Stimulated activated CD8-positive, alpha-beta memory T cell treated with anti-CD3 and anti-CD28 coated beads, Interleukin-7, amount 100 ng/mL, for 4 hours (primary cell): Measurements from ENCODE around the gene BCAR1.

Experiments used
- DNase-seq, 2 donors: peaks; one replicate each; pipeline ENCODE4 v3.0.0-alpha.2; 2020; ENCODE audit warnings: low read depth in 2 of 2

BCAR1 gene

GRCh38 chr16:75239542-75240122 is 11.8 kb downstream of the BCAR1 start:
- DNase-seq = no peak

GRCh38 chr16:75238853-75239541 is 12.4 kb downstream of the BCAR1 start:
- DNase-seq = no peak

GRCh38 chr16:75238132-75238852 is 13.1 kb downstream of the BCAR1 start:
- no peak for DNase-seq

GRCh38 chr16:75237398-75238131 is 13.9 kb downstream of the BCAR1 start:
- DNase-seq = no peak

GRCh38 chr16:75236736-75237397 is 14.6 kb downstream of the BCAR1 start:
- DNase-seq = no peak

- no peak for DNase-seq
These were observed 15.2 kb downstream of the BCAR1 start for GRCh38 chr16:75236232-75236631.

GRCh38 chr16:75235721-75236193 is 15.7 kb downstream of the BCAR1 start:
- no peak for DNase-seq

GRCh38 chr16:75234856-75235696 is 16.3 kb downstream of the BCAR1 start:
- DNase-seq = no peak

- no peak for DNase-seq
These were observed 17.8 kb downstream of the BCAR1 start for GRCh38 chr16:75233611-75233938.

- DNase-seq = no peak
These were observed 19.9 kb downstream of the BCAR1 start for GRCh38 chr16:75231570-75231969.

GRCh38 chr16:75230471-75231110 is 20.8 kb downstream of the BCAR1 start:
- DNase-seq = no peak

- no peak for DNase-seq
These were observed 22.0 kb downstream of the BCAR1 start for GRCh38 chr16:75229172-75230031.

- no peak for DNase-seq
These were observed 23.1 kb downstream of the BCAR1 start for GRCh38 chr16:75228143-75228976.

- no peak for DNase-seq
These were observed 23.9 kb downstream of the BCAR1 start for GRCh38 chr16:75227361-75228142.

GRCh38 chr16:75226550-75227360 is 24.7 kb downstream of the BCAR1 start:
- no peak for DNase-seq

- no peak for DNase-seq
These were observed 25.5 kb downstream of the BCAR1 start for GRCh38 chr16:75225678-75226515.
